Lower leg skin (tissue), 4 donors: ENCODE measurements around the gene NR2F1-AS1. TPM values are rescaled to one million over a fixed set of nuclear protein-coding genes. Genes with fewer than 3 reads are reported as not detected.

Source experiments
- DNase-seq, 2 donors: peaks; one replicate each; pipeline ENCODE4 v3.0.0-alpha.2; 2019; ENCODE audit warnings: low spot score in 2 of 2
- H3K4me3 ChIP-seq: fragments of 200-600 bp; sonication (generic); 2 replicates; pipeline ENCODE4 v1.5.1; 2017; ENCODE audit warnings: mild to moderate bottlenecking, low read depth; ENCODE audit not compliant: poor library complexity, severe bottlenecking
- POLR2A ChIP-seq, 2 donors: fragments of 450-650 bp; IDR thresholded peaks; one replicate each; pipeline ENCODE4 v1.6.1; 2016 to 2017; ENCODE audit warnings: antibody characterized with exemption in 2 of 2, mild to moderate bottlenecking in 1 of 2, moderate library complexity in 1 of 2
- WGBS, 2 donors: methylation state at CpG; one replicate each; pipeline ENCODE4 v1.1.5; 2018; 5-methylcytosine and 5-hydroxymethylcytosine counted together
- intact Hi-C: fragments of 100-400 bp; cut with DNase I; formaldehyde crosslinking; loops from one replicate; pipeline ENCODE4 v1.15.0; 2023; ENCODE audit warnings: low total_unique reads
- total RNA-seq, 4 donors: library from RNA; depleted of rRNA; stranded (reverse); fragments of >200 nt; gene quantifications; one replicate each; pipeline ENCODE4 v1.1.0, GENCODE V29; 2016
- TF ChIP-seq, protein P1 (sequence below), 3 donors: fragments of 450-650 bp; IDR thresholded peaks; one replicate each; pipeline ENCODE4 v1.5.1; 2016; ENCODE audit warnings: antibody characterized with exemption in 3 of 3, mild to moderate bottlenecking in 3 of 3, moderate library complexity in 2 of 3

NR2F1-AS1 gene
- total RNA-seq, 4 donors from 2014 or later: 0.30 to 1.7 (median 1.0) TPM; not detected in 1

DNA sequence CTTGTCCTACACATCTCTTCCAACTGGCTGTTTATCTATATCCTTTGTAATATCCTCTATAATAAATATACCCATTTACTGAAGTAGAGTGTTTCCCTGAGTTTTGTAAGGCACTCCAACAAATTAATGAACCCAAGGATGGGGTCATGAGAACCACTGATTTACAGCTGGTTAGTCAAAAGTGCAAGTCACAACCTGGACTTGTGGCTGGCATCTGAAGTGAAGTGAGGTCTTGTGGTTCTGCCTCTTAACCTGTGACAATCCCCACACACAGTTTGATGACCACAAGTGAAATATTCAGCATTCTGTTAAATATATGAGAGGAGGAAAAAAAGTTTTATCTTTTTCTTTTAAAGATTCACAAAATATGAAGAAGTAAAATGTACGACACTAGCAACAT lies 126.1 kb downstream of the NR2F1-AS1 start:
- whole genome bisulfite sequencing, 2 donors: 96 to 100% methylated on average over 1 of the region's 1 CpG
- intact Hi-C loops: no loop called here
- DNase-seq: no peak
- no peak overlapping the region for H3K4me3 ChIP-seq
- no peak for TF ChIP-seq POLR2A (IDR thresholded peaks at IDR 0.05)
- TF ChIP-seq, protein P1, sequence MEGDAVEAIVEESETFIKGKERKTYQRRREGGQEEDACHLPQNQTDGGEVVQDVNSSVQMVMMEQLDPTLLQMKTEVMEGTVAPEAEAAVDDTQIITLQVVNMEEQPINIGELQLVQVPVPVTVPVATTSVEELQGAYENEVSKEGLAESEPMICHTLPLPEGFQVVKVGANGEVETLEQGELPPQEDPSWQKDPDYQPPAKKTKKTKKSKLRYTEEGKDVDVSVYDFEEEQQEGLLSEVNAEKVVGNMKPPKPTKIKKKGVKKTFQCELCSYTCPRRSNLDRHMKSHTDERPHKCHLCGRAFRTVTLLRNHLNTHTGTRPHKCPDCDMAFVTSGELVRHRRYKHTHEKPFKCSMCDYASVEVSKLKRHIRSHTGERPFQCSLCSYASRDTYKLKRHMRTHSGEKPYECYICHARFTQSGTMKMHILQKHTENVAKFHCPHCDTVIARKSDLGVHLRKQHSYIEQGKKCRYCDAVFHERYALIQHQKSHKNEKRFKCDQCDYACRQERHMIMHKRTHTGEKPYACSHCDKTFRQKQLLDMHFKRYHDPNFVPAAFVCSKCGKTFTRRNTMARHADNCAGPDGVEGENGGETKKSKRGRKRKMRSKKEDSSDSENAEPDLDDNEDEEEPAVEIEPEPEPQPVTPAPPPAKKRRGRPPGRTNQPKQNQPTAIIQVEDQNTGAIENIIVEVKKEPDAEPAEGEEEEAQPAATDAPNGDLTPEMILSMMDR (IDR thresholded peaks at IDR 0.05): no peak

DNA sequence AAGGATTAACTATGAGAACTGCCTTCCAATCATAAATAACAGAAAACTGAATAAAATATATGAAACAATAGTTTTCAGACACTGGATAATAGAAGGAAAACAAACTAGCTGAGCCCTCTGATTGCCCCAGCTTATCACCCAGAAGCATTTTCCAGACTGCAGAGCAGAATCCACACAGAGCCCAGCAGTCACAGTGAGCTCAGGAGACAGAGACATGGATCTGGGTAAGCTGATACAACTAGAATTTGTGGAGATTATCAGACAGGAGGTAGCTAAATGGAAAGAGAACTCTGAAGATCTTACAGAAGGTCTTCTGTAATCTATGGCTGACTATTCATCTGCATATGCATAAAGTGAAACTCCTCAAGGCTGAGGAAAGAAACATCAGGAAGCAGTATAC lies 128.8 kb downstream of the NR2F1-AS1 start:
- intact Hi-C loops: no loop called here
- DNase-seq: no peak
- H3K4me3 ChIP-seq: no peak overlapping the region
- no peak for TF ChIP-seq POLR2A (IDR thresholded peaks at IDR 0.05)
- TF ChIP-seq, protein P1 (IDR thresholded peaks at IDR 0.05): no peak

DNA sequence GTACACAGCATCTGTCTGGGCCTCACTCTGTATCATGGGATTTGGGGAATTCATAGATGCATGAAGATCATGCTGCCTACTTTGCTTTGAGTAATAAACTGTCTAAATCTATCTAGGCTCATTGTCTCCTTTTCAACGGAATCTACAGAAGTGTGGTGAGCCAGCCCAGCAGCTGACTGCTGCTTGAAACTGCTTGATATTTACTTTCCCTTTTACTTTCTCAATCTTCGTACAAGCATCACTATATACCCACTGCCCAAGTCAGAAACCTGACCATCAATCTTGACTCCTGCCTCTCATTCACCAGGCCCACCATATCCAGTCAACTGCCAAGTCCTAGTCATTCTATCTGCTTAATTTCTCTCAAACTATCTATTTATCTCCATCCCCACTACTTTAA lies 142.9 kb downstream of the NR2F1-AS1 start:
- no peak for DNase-seq
- intact Hi-C loops: no loop called here
- WGBS, 2 donors: 92 to 94% methylated on average over 2 of the region's 2 CpGs
- TF ChIP-seq POLR2A (IDR thresholded peaks at IDR 0.05): no peak
- TF ChIP-seq, protein P1 (IDR thresholded peaks at IDR 0.05): no peak
- no peak overlapping the region for H3K4me3 ChIP-seq

DNA sequence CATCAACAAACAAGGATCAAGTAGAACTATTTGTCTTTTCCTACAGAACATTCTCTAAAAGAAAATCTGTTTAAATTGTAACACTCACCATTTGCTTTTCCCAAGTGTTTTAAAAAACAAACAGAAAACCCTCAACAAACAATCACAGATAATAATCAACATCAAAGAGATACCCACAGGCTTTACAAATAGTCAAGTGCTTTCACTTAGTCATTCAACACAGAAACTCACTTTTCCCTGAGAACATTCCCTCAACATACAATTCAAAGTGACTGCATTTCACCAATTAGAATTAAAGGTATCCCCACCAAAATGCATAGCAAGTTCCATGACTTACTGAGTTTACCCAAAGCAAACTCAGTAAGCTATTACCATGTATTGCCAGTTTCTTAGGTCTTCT lies 144.9 kb downstream of the NR2F1-AS1 start:
- intact Hi-C loops: no loop called here
- H3K4me3 ChIP-seq: no peak overlapping the region
- no peak for TF ChIP-seq POLR2A (IDR thresholded peaks at IDR 0.05)
- TF ChIP-seq, protein P1 (IDR thresholded peaks at IDR 0.05): no peak
- no peak for DNase-seq

DNA sequence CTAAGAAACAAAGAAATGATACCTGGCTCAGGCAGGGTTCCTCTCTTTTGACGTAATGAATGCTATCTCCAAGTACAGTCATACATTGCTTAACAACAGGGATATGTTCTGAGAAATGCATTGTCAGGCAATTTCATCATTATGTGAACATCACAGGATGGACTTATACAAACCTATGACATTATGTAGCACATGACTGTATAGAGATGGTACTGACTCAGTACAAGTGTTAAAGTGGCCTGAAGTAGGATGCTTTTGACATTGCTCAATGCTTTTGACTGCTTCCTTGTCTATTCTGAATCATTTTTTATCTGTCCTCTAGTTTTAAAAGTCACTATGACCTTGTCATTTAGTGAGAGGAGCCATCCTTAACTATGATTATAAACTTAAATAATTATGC lies 147.6 kb downstream of the NR2F1-AS1 start:
- no peak for DNase-seq
- no peak overlapping the region for H3K4me3 ChIP-seq
- TF ChIP-seq, protein P1 (IDR thresholded peaks at IDR 0.05): no peak
- no peak for TF ChIP-seq POLR2A (IDR thresholded peaks at IDR 0.05)
- WGBS, 2 donors: 73 to 94% methylated on average over 1 of the region's 1 CpG
- intact Hi-C loops: no loop called here

DNA sequence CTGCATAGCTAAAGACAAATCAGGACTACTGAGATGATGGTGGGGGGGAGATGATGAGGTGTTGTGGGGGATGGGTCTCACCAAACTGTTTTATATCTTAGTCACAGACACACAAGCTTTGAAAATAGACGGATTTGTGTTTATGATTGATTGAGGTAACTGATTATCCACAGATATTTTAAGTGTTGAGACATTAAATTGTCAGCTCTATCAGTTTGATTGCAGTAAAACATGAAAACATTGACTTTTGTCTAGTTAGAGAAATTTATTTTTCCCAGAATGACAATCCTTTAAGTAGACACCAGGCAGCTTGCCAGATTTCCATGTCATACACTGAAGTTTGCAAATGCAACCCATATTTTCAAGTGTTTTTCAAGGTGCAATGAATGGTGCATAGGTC lies 149.8 kb downstream of the NR2F1-AS1 start:
- 33 to 47% methylated on average over 1 of the region's 1 CpG for WGBS, 2 donors
- TF ChIP-seq, protein P1 (IDR thresholded peaks at IDR 0.05): no peak
- no peak for TF ChIP-seq POLR2A (IDR thresholded peaks at IDR 0.05)
- no peak overlapping the region for H3K4me3 ChIP-seq
- DNase-seq: no peak
- intact Hi-C loops: no loop called here
